Suprapubic skin (tissue), 3 donors: ENCODE results near the gene FKBP6.
"Not testable (repeated sequence)": the region's sequence is repeated elsewhere in the genome, so short reads cannot be mapped to it uniquely, and the experiment has no call there.

ENCODE experiments used
- POLR2A ChIP-seq, 2 donors: fragments of 450-650 bp; IDR thresholded peaks; one replicate each; pipeline ENCODE4 v1.6.1; 2017; ENCODE audit warnings: antibody characterized with exemption in 2 of 2, mild to moderate bottlenecking in 2 of 2, moderate library complexity in 2 of 2
- TF ChIP-seq, protein P1 (sequence below), 2 donors: fragments of 200-600 bp in 1 of 2; fragments of 450-650 bp in 1 of 2; sonication (generic) in 1 of 2; IDR thresholded peaks; one replicate each; pipeline ENCODE4 v1.5.1; 2016 to 2019; ENCODE audit warnings: antibody characterized with exemption in 2 of 2, mild to moderate bottlenecking in 1 of 2, moderate library complexity in 1 of 2

DNA sequence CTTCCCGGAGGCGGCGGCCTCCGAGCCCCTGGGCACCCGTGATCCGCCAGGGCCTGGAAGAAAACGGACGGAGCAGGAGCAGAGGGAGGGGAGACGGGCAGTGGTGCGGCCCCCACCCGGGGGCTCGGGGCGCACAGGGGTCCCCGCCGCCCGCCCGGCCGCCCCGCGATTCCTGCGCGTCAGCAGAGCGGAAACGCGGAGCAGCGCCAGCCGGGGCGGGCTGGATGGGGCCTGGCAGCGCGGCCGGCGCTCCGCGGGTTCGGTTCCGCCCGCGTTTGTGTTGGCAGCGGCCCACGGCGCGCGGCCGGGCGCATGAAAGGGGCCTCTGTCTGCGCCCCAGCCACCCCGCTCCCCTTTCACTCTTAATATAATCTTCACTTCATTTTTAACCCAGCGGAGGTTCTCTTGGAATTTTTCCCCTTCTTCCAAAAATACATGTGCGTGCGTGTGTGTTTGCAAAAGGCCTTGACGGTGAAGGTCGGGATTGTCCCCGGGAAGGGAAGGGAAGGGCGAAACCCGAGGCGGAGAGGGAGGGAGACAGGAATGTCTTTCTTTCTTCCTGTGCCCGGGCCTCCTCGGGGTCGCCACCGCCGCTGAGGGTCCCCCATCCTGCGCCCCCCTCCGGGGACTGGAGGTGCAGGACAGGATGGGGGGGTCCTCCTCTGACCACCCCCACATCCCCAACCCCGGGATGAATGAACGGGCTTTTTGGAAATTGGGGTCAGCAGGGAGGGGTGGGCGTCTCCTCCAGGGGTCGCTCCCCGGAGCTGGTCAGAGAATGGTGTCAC, 49.6 kb downstream of the FKBP6 start:
- TF ChIP-seq, protein P1, sequence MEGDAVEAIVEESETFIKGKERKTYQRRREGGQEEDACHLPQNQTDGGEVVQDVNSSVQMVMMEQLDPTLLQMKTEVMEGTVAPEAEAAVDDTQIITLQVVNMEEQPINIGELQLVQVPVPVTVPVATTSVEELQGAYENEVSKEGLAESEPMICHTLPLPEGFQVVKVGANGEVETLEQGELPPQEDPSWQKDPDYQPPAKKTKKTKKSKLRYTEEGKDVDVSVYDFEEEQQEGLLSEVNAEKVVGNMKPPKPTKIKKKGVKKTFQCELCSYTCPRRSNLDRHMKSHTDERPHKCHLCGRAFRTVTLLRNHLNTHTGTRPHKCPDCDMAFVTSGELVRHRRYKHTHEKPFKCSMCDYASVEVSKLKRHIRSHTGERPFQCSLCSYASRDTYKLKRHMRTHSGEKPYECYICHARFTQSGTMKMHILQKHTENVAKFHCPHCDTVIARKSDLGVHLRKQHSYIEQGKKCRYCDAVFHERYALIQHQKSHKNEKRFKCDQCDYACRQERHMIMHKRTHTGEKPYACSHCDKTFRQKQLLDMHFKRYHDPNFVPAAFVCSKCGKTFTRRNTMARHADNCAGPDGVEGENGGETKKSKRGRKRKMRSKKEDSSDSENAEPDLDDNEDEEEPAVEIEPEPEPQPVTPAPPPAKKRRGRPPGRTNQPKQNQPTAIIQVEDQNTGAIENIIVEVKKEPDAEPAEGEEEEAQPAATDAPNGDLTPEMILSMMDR (IDR thresholded peaks at IDR 0.05) = not testable (repeated sequence)
- not testable (repeated sequence) for TF ChIP-seq POLR2A (IDR thresholded peaks at IDR 0.05)
